ENCODE data around the gene IRX3. TPM values are rescaled to one million over a fixed set of nuclear protein-coding genes. Genes with fewer than 3 reads are reported as not detected.

IRX3 gene
- total and polyA plus RNA-seq, 4 donors = 2.9 to 14.4 (median 7.0) TPM

DNA sequence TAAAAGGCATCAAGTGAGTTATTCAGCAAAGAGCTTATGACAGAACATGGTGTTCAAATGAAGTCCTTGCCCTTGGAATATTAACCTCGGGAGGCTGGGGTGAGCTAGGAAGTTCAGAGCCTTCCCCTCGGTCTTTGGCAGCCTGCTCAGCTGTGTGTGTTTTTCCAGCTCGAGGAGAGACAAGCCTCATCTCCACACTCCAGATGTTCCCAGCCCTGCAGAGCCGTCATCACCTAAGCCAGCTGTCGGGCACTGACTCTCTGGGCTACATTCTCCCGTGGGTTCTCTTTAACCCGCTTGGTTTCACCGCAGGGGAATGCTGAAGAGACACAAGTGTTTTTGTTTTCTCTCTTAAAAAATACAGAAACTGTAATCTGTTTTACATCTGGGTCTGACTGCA is 47.1 kb downstream of the IRX3 start:
- 46% methylated on average over 3 of the region's 8 CpGs for WGBS (ENCODE audit: insufficient coverage)
- H3K4me3 ChIP-seq (ENCODE audit: low read depth, low read length) = no peak overlapping the region
- DNase-seq (ENCODE audit: low read depth in 4 of 6, low spot score in 6 of 6) = peak in 2 of 6 donors; percentile 39 to 62
- no peaks in the 10 kb centered on the region for H3K9me3 ChIP-seq (ENCODE audit: control insufficient read depth, insufficient read depth, low read length)
- no peaks in the 10 kb centered on the region for H3K27me3 ChIP-seq (ENCODE audit: control insufficient read depth, insufficient read depth, low read length)
- no peak overlapping the region for H3K27ac ChIP-seq (ENCODE audit: low read depth, low read length)
- peaks cover 19% of the 10 kb centered on the region for H3K4me1 ChIP-seq (ENCODE audit: control insufficient read depth, insufficient read depth, low read length)
- no peaks in the 10 kb centered on the region for H3K36me3 ChIP-seq (ENCODE audit: control insufficient read depth, insufficient read depth, low read length)

GRCh38 chr16:54236773-54237172 is 49.8 kb downstream of the IRX3 start:
- no peaks in the 10 kb centered on the region for H3K36me3 ChIP-seq (ENCODE audit: control insufficient read depth, insufficient read depth, low read length)
- peaks cover 19% of the 10 kb centered on the region for H3K4me1 ChIP-seq (ENCODE audit: control insufficient read depth, insufficient read depth, low read length)
- H3K9me3 ChIP-seq (ENCODE audit: control insufficient read depth, insufficient read depth, low read length) = no peaks in the 10 kb centered on the region
- no CpG with 5 or more reads among the region's 2 CpGs for WGBS (ENCODE audit: insufficient coverage)
- no peak for DNase-seq (ENCODE audit: low read depth in 4 of 6, low spot score in 6 of 6)
- no peak overlapping the region for H3K4me3 ChIP-seq (ENCODE audit: low read depth, low read length)
- H3K27me3 ChIP-seq (ENCODE audit: control insufficient read depth, insufficient read depth, low read length) = no peaks in the 10 kb centered on the region
- no peak overlapping the region for H3K27ac ChIP-seq (ENCODE audit: low read depth, low read length)

- Histone ChIP-seq H3K9me3 (ENCODE audit: control insufficient read depth, insufficient read depth, low read length) (no peaks in the 10 kb centered on the region), H3K27ac (ENCODE audit: low read depth, low read length) (no peak overlapping the region), H3K4me1 (ENCODE audit: control insufficient read depth, insufficient read depth, low read length) (peaks cover 13% of the 10 kb centered on the region), H3K36me3 (ENCODE audit: control insufficient read depth, insufficient read depth, low read length) (no peaks in the 10 kb centered on the region), H3K4me3 (ENCODE audit: low read depth, low read length) (no peak overlapping the region), H3K27me3 (ENCODE audit: control insufficient read depth, insufficient read depth, low read length) (no peaks in the 10 kb centered on the region)
- WGBS (ENCODE audit: insufficient coverage) = 73% methylated on average over 4 of the region's 4 CpGs
- DNase-seq (ENCODE audit: low read depth in 4 of 6, low spot score in 6 of 6) = peak in 1 of 6 donors; percentile 10
Measured at GRCh38 chr16:54233615-54234014, 53.0 kb downstream of the IRX3 start.
